IPS DF 19.7 (cell line): ENCODE measurements around the gene MRPL41.
"Not testable (repeated sequence)": the region's sequence is repeated elsewhere in the genome, so short reads cannot be mapped to it uniquely, and the experiment has no call there.

ENCODE experiments used
- DNase-seq: peaks from one replicate; pipeline ENCODE4 v3.0.0-alpha.2; 2013; ENCODE audit warnings: low read depth, low spot score

MRPL41 gene

DNA sequence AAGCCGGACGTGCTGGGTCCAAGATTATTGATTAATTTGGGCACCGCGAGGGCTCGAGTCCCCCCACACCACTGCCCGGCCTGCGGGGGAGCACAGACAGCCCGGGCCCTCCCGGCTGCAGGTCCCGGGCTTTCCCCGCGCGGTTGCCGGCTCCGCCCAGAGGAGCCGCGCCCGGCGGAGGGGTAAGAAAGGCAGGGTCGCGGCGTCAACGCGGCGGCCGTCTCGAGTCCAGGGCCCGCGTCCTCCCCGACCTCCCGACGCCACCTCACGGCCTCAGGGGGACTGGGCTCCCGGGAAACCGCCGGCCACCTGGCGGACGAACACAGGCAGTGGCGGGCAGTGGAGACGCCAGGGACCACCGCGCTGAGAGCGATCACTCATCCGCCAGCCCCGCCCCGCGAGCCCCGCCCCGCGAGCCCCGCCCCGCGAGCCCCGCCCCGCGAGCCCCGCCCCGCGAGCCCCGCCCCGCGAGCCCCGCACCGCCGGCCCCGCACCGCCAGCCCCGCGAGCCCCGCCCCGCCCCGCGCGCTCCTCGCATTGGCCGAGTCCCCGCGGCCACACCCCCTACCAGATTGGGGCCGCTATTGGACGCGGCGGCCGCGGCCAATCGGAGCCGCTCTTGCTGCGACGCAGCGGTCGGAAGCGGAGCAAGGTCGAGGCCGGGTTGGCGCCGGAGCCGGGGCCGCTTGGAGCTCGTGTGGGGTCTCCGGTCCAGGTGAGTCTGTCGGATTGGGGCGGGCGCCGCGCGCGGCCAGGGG is at the start of gene MRPL41:
MRPL41 (plus strand) TSS at position 616 of the 758 bp plus-strand sequence. CDS start 203 bp downstream, outside the sequence.
- no peak for DNase-seq

DNA sequence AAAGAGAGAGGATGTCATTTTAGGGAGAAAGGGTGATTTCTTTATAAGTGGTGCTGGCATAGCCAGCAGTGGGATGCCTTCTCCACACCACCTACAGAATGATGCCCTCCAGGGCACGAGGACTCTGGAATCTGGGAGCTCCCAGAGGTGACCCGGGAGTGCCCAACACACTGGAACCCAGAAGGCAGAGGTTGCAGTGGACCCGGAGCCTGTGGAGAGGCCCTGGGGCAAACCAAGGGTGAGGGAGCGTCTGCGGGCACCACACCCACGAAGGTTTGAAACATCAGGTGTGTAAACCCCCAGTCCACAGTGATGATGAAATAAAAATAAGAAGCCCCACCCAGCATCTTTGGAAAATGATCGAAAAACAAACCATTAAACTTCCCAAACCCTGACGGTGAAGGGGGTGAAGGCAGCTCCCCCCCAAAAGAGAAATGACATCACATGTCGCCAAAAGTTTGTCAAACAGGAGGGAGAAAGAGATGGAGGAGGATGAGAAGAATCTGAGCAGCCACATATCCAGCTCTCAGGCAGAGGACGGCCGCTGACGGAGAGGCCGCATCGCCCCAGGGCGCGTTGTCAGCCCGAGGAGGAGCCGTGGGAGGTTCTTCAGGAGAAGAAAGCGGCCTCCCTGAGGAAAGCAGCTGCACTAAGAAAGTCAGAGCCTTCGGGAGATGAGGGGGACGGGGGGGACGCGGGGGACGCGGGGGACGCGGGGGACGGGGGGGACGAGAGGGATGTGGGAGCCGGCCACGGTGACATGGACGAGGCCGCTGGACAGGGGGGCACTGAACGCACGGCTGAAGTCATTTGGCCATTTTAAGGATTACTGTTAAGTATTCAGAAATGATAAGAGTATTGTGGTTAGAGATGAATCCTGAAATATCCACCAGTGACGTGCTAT is 49.4 kb upstream of the MRPL41 start:
- DNase-seq = no peak

DNA sequence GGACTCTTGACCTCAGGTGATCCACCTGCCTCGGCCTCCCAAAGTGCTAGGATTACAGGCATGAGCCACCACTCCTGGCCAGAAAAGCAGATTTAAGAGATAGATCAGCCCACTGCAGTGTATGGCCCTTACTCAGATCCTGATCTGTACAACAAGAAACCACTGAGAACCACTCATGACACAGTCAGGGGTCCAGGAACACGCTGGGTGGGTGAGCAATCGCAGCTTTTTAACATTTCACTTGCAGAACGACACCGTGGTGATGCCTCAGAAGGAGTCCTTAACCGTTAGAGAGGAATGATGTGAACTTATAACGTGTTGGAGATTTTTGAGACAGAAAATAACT is 47.3 kb upstream of the MRPL41 start:
- no peak for DNase-seq

DNA sequence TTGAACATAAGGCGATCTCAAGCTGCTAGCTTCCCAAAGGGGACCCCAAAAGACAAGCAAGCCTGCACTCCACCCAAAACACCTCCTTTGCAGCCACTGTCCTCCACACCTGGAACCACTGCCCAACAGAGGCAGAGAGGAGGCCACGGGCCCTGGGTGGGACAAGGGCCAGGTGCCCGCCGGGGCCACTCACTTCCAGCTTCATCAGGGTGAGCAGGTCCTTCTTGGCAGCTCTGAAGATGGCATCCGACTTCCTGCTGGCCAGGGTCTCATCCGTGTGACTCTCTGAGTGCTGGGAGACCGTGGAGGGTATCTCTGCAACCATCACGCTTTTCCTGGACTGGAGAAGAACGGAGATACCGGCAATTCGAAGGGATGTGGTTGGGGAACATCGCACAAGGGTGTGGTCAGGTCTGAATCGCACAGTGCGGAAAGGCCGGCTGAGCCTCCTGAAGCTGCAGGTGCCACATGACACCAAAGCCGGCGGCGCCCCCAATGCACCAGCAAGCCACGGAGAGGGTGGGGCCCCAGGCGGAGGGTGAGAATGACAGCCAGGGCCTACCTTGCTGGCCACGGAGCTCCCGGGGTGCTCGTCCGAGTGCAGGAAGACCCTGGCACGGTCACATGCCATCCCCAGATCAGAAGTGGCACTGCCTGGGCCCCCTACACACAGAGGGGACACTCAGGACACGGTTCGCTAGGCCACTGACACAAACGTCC is 46.1 kb upstream of the MRPL41 start:
- no peak for DNase-seq

DNA sequence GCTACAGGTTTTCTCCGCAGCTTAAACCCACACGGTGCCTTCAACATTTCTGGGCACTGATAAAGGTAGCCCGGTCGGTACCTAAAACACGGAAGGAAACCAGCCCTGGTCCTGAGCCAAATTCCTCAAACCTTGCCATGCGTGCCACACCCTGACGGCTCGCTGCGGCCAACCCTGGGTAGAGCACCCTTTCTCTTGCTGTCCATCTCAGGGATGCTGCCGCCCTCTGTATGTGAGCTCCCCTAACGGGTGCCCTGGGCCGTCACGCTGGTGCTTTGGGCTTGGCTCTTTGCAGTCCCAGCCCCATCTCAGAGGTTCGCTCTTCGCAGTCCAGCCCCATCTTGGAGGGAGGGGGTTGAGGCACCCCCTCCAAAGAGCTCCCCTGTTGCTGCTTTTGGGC is 45.4 kb upstream of the MRPL41 start:
- no peak for DNase-seq

DNA sequence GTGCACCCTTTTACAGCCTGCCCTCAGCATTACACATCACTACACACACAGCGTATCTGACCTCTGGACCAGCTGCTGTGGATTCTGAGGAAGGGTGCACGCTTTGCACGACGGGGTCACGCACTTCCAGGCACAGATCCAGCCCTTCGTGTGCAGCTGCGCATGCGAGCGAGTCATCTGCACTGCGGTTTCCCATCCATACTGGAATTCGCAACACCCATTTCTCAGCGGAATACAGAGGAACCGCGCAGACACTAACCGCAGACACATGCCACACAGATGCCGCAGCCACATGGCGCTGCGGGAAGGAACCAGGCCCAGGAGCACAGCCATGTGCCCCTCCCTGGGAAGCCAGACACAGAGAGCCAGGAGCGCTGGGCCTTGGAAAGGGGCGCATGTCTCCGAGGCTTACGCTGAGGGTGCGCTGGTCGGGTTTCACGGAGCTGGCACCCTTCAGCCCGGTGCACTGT is 44.9 kb upstream of the MRPL41 start:
- DNase-seq = no peak

DNA sequence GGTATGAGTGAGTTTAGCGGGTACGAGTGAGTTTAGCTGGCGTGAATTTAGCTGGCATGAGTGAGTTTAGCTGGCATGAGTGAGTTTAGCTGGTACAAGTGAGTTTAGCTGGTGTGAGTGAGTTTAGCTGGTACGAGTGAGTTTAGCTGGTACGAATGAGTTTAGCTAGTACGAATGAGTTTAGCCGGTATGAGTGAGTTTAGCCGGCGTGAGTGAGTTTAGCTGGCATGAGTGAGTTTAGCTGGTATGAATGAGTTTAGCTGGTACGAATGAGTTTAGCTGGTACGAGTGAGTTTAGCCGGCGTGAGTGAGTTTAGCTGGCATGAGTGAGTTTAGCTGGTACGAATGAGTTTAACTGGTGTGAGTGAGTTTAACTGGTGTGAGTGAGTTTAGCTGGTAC is 42.5 kb upstream of the MRPL41 start:
- DNase-seq = no peak

DNA sequence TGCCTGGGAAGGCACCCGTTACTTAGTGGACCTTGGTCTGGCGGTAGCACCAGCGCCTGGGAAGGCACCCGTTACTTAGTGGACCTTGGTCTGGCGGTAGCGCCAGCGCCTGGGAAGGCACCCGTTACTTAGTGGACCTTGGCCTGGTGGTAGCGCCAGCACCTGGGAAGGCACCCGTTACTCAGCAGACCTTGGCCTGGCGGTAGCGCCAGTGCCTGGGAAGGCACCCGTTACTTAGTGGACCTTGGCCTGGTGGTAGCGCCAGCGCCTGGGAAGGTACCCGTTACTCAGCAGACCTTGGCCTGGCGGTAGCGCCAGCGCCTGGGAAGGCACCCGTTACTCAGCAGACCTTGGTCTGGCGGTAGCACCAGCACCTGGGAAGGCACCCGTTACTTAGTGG is 40.6 kb upstream of the MRPL41 start:
- DNase-seq = not testable (repeated sequence)

DNA sequence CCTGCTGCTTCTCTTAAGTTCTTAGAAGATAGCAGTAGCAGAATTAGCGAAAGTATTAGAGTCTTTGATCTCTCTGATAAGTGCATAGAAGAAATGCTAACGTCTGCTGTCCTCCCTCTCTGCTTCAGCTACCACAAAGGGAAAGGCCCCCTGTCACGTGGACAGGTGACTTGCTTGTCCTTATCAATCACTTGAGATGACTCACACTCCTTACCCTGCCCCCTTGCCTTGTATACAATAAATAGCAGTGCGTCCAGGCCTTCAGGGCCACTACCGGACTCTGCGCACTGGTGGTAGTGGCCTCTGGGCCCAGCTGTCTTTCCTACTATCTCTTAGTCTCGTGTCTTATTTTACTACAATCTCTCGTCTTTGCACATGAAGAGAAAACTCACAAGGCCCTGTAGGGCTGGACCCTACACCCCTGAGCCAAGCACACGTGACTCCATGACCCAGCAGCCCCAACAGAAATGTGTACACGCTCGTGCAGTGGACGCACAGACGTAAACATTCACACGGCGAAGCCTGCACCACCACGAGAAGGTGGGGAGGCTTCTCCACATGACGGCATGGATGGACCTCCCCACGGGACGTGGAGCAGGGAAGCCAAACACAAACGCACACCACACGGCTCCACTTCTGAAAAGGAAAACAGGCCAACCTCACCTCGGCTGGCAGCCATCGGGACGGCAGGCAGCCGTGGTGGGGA is 39.8 kb upstream of the MRPL41 start:
- no peak for DNase-seq

DNA sequence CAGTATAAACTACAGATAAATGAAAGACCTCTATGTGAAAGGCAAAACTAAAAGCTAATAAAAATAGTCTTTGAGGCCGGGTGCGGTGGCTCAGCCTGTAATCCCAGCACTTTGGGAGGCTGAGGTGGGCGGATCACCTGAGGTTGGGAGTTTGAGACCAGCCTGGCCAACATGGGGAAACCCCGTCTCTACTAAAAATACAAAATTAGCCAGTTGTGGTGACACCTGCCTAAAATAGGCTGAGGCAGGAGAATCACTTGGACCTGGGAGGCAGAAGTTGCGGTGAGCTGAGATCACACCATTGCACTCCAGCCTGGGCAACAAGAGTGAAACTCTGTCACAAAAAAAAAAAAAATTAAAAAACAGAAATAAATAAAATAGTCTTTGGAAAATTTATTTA is 38.5 kb upstream of the MRPL41 start:
- not testable (repeated sequence) for DNase-seq

DNA sequence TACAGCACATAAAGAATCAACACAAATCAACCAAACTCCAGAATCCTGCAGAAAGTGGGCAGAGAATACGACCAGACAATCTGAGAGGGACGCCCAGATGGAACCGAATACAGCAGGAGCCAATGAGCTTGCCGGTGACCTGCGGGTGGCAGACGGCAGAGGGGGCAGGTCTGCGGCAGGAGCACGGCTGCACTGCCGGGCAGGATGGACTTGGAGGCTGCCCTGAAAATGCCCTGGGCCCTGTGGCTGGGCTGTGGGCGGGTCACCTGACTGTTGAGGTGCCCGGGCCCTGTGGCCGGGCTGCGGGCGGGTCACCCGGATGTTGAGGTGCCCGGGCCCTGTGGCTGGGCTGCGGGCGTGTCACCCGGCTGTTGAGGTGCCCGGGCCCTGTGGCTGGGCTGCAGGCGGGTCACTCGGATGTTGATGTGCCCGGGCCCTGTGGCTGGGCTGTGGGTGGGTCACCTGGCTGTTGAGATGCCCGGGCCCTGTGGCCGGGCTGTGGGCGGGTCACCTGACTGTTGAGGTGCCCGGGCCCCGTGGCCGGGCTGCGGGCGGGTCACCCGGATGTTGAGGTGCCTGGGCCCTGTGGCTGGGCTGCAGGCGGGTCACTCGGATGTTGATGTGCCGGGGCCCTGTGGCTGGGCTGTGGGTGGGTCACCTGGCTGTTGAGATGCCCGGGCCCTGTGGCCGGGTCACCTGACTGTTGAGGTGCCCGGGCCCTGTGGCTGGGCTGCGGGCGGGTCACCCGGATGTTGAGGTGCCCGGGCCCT is 37.7 kb upstream of the MRPL41 start:
- not testable (repeated sequence) for DNase-seq

DNA sequence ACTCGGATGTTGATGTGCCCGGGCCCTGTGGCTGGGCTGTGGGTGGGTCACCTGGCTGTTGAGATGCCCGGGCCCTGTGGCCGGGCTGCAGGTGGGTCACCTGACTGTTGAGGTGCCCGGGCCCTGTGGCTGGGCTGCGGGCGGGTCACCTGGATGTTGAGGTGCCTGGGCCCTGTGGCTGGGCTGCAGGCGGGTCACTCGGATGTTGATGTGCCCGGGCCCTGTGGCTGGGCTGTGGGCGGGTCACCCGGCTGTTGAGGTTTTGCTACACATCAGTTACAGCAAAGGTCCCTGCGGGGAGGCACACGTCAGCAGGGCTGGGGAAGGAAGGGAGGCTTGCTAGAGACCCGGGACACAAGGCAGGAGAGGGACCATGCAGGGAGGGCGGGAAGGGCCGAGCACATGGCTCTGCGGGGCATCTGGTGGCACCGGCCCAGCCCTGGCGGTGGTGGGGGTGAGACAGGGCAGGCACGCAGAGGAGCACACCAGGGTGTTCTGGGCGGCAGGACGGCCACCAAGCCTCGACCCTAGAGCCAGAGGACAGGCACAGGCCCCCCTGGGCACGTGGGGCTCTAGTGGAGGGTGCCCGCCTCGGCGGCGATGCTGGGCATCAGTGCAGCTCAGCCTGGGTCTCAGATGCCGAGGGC is 36.9 kb upstream of the MRPL41 start:
- DNase-seq = no peak

DNA sequence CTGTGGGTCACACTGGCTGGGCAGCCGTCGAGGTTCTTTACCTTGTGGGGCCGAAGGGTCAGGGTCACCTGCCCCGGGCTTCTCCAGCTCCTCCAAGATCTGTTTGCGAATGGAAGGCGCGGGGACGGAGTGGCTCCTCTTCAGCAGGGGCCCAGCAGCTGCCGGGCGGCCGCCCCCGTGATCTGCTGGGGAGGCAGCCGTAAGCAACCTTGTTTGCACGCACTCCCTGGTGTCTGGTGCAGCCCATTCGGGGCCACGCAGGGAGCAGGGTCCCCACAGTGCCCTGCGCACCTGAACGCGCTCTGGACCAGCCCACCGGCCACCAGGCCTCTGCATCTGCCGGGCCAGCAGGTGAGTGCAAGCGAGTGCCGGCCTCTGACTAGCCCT is 36.3 kb upstream of the MRPL41 start:
- no peak for DNase-seq

DNA sequence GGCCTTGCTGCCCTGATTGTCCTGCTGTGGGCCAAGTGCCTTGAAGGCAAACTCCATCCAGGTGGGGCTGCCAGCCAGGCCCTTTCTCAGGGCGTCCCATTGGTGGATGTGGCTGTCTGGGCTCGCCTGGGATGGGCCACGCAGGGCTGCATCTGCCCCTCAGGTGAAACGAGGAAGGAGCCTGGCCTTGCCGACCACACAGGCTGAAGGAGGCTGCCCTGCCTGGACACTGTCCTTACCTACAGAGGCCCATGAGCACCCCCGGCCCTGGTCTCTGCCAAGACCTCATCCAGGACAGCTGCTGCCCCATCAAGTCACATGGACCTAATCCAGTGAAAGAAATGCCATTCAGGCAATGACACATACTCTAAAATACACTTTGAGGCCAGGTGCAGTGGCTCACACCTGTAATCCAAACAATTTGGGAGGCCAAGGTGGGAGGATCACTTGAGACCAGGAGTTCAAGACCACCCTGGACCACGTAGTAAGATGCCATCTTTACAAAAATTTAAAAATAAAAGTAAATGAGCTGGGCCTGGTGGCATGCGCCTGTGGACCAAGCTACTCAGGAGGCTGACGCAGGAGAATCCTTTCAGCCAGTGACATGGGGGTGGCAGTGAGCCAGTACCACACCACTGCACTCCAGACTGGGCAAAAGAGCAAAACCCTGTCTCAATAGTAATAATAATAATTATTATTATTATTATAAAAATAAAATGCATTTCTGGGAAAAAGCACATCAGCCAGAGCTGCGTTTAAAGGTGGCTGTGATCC is 35.3 kb upstream of the MRPL41 start:
- DNase-seq = no peak

DNA sequence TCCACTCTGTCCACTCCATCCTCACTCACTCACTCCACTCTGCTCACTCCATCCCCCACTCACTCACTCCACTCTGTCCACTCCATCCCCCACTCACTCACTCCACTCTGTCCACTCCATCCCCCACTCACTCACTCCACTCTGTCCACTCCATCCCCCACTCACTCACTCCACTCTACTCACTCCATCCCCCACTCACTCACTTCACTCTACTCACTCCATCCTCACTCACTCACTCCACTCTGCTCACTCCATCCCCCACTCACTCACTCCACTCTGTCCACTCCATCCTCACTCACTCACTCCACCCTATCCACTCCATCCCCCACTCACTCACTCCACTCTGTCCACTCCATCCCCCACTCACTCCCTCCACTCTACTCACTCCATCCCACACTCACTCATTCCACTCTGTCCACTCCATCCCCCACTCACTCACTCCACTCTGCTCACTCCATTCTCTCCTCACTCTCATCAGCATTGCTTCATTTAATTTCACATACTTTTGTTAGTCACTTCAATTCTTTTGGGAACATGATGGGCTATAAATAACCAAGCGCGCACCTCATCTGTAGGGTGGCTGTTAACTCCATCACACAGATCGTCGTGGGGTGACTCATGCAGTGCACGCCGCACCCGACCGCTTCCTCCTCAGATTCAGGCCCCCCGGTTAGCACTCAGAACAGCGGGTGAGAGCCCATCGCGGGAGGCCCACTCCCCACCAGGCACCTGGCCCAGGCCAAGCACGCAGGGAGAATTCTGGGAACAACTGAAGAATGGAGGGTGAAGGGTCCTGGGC is 32.8 kb upstream of the MRPL41 start:
- not testable (repeated sequence) for DNase-seq

DNA sequence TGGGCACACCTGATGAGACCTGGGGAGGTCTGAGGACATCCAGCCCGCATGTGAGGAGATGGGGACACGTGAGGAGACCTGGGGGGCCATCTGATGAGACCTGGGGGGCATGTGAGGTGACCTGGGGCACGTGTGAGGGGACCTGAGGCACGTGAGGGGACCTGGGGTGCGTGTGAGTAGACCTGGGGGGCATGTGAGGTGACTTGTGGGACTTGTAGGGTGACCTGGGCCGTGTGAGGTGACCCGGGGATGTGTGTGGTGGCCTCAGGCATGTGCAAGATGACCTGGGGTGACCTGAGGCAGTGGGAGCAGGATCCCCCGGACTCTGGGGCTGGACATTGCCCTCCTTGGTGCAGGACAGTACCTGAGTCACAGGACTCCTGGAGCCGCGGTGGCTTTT is 32.1 kb upstream of the MRPL41 start:
- no peak for DNase-seq

DNA sequence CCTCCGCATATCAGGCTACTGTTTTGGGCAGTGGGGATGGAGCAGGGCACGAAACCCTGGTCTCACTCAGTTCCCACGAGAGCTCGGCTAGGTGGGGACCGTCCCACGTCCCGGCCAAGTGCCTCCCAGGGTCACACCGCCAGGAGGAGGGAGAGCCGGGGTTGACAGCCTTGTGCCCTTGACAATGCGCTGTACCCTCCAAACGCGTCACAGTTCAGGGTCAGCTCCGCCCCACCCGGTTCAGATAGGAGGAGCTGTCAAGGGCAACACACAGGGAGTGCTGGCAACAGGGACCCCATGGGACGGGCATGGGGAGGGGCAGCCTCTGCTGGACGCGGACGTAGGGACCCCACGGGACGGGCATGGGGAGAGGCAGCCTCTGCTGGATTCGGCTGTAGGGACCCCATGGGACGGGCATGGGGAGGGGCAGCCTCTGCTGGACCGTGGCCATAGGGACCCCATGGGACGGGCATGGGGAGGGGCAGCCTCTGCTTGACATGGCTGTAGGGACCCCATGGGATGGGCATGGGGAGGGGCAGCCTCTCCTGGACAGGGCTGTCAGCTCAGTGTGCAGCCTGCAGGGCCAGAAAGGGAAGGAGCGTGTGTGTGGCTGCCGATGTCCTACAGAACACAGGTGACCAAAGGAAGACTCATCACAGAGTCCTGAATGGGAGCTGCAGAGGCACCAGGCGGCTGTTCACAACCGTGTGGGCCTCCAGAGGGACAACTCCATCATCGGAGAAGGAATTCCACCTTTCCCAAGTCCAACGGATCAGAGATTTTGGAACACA is 30.9 kb upstream of the MRPL41 start:
- no peak for DNase-seq
